Transverse colon (tissue), 3 donors: ENCODE data around the gene ATRAID.

Experiments used
- CTCF ChIP-seq, 5 experiments: fragments of 200-600 bp in 3 of 5; fragments of 450-650 bp in 2 of 5; sonication (generic) in 3 of 5; IDR thresholded peaks; 1 replicate in 2 of 5; 2 replicates in 3 of 5; pipeline ENCODE4 v1.5.1; 2016 to 2017; ENCODE audit warnings: antibody characterized with exemption in 5 of 5, inconsistent platforms in 3 of 5, mild to moderate bottlenecking in 2 of 5, moderate library complexity in 1 of 5
- EP300 ChIP-seq: sonication (generic); formaldehyde crosslinking; IDR thresholded peaks from one replicate; pipeline ENCODE4 v1.6.1; 2017; ENCODE audit warnings: antibody characterized with exemption, low read depth
- POLR2A ChIP-seq: fragments of 450-650 bp; IDR thresholded peaks from one replicate; pipeline ENCODE4 v1.6.1; 2016; ENCODE audit warnings: antibody characterized with exemption, mild to moderate bottlenecking, moderate library complexity

GRCh38 chr2:27261926-27262298 lies 50.1 kb downstream of the ATRAID start:
- TF ChIP-seq CTCF (IDR thresholded peaks at IDR 0.05) (no peak), POLR2A (no peak), EP300 (no peak)
